NCI-H2227 (cell line): ENCODE results near the gene KDM2B.

ENCODE experiments used
- DNase-seq: peaks from one replicate; lab custom pipeline; 2025; ENCODE audit not compliant: unreplicated experiment; lab: John Stamatoyannopoulos, UW

Gene KDM2B

DNA sequence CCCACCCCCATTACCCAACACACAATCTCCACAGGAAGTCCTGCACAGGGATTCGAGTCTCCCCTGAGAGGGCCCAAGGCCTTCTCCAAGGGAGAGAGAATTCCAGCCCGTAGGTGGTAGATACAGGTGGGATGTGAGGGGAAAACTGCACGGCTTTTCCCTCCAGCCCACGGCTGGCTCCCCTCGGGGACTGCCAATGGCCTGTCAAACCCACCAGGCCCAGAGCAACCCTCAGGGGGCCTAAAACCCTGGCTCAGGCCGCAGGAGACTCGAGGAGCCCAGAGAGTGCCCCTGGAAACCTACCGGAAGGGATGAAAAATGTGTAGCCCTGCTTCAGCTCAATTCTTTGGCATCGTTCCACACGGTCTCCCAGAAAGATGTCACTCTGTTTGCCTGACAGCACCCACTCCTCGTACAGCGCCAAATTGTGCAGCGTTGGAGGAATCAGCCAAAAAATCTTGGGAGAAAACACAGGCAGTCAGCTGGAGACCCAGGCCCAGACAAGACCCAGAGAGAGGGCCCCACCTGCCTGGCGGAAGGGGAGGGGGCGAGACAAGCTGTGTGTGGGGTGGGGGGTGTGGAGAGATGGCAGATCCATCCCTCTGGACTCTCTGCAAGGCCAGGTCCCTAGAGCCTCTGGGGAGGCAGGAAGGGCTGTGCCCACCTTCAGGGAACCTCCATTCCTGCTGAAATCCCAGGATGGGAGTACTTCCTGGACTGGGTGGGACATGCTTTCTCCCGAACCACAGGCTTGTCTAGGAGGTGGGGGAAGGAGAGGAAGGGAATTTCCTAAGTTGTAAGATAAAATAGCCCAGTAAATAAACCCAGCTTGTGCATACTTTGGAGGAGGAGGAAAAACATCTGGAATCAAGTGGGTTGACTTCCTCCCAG lies 48.1 kb downstream of the KDM2B start:
- DNase-seq = no peak

DNA sequence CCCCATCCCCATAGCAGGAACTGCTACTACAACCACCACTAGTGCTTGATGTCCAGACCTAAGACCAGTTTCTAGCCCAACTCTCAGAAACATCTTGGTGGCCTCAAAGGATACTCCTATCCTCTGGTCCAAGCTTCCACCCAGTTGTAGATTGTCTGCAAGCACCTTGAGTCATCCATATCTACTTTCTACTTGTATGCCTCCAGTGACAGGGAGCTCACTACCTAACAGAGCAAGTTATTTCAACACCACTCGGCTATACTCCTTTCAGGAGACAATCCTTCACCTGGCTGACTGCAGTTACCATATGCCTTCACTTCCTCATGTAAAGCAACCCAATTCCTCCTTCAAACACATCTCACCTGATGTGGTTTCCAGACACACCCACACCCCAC lies 49.5 kb downstream of the KDM2B start:
- DNase-seq = no peak

GRCh38 chr12:121530600-121531355 lies 50.0 kb downstream of the KDM2B start:
- DNase-seq = peak; percentile 24

DNA sequence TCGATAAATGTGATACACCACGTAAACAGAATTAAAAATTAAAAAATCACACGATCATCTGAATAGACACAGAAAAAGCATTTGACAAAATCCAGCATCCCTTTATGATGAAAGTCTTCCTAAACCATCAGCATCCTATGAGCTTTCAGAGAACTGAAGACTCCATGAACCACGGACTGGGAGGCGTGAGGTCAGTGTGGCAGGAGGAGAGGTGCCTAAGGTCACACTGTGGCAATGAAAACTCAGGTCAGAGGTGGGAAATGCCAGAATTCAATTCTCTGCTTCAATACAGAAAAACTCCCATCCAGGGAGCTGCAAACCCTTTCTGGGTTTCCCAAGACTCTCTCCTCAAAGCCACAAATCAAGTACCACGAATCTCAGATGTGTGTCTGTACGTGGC lies 51.6 kb downstream of the KDM2B start:
- no peak for DNase-seq

GRCh38 chr12:121525411-121525810 lies 55.4 kb downstream of the KDM2B start:
- DNase-seq = no peak

- DNase-seq = peak; percentile 51
These were observed 56.5 kb downstream of the KDM2B start for GRCh38 chr12:121524196-121524916.

DNA sequence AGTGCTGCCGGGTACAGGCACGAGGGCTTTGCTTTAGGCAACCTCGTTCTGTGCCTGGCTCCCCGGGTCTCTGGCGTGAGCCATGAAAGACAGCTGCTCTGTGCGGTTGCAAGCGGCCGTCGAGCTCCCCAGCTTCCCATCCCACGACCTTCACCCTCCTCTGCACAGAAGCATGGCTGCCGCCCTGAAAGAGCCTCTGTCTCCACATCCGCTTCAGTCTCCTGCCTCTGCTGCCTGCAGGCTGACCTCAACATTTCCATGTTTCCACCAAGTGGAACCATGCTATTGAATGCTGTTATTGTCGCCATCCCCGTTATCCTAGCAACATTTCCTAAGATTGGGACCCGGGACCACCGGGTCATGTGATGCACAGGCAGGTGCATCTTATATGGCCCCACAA lies 57.1 kb downstream of the KDM2B start:
- no peak for DNase-seq

DNA sequence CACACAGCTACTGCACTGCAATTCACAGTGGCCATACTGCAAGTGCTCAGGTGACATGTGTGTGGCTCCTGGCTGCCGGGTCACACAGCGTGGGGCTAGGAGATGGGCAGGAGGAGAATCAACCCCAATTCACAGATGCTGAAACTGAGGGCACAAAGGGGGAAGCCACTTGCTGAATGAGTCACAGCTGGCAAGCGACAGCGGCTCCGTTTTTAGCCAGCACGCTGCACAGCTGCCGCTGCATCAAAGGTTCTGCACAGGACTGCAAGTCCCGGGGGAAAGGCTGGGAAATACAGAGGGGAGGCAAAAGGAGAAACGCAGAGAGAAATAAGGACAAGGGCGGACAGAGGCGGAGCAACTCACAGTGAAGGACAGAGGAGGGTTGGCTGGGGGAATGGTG lies 57.9 kb downstream of the KDM2B start:
- no peak for DNase-seq

DNA sequence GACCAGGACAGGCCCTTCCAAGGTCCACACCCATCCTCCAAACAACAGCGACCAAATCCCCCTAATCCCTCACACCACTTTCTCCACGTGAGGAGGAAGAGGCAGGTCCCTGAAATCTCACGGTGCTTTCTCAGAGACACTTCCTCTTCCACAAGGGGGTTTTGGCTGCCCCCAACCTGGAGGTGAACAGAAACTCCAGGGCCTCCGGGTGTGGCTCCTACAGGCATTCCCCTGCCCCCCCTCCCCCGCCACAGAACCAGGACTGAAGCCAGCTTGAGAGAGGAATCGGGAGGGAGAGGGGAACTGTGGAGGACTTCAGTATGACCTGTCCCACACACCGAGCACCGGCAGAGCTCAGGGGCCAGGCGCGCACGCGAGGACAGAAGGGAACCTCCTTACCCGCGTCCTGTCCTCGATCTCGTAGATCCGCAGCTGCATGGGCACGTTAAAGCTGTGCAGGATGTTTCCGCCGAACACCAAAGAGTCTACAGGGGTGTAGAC lies 60.2 kb downstream of the KDM2B start:
- no peak for DNase-seq

- no peak for DNase-seq
These were observed 60.7 kb downstream of the KDM2B start for GRCh38 chr12:121520119-121520518.

- no peak for DNase-seq
These were observed 61.6 kb downstream of the KDM2B start for GRCh38 chr12:121519227-121519626.

GRCh38 chr12:121518656-121519055 lies 62.2 kb downstream of the KDM2B start:
- DNase-seq = no peak

DNA sequence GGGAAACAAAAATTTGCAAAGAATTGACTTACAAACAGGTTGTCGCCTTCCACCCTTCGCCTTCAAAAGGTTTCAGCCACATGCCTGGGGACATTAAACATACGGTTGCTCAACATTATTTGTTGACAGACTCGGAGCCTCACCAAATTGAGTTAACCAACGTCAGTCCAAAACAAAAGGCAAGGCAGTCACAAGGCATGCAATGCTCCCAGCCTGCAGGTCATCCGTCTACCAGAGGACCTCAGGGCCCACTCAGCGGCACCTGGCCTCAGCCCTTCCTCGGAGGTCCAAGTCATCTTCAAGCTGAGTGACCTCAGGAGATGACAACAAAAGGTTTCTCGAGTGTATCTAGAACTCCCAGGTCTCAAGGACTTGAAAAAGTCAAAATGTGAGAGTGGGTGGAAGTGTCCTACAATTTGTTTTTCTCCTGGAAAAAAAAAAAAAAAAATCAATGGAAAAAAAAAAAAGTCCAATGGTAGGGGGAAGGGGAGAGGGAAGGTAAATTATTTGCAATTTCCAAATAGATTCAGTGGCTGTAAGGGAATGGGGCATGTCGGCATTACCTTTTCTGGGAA lies 64.3 kb downstream of the KDM2B start:
- no peak for DNase-seq

- no peak for DNase-seq
These were observed 65.2 kb downstream of the KDM2B start for GRCh38 chr12:121515615-121516014.

DNA sequence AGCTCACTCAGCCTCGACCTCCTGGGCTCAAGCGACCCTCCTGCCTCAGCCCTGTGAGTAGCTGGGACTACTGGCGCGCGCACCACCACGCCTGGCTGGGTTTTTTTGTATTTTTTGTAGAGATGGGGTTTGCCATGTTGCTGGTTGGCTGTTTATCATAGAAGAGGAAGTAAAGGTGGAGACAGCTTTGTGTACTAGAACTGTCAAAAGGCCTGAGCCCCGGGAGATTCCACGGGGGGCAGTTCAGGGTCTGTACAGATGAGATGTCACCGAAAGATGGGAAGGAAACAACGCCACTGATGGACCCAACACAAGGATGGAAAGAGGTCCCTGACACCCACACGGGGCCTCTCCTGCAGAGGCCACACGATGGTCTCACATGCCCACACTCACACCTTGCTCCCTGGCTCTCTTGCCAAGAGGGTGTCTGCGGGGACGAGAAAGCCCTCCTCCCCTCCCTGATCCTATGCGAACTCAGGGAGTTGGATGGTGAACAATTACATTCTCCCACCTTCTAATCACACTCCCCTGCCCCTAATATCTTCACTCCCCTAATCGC lies 66.6 kb downstream of the KDM2B start:
- no peak for DNase-seq

DNA sequence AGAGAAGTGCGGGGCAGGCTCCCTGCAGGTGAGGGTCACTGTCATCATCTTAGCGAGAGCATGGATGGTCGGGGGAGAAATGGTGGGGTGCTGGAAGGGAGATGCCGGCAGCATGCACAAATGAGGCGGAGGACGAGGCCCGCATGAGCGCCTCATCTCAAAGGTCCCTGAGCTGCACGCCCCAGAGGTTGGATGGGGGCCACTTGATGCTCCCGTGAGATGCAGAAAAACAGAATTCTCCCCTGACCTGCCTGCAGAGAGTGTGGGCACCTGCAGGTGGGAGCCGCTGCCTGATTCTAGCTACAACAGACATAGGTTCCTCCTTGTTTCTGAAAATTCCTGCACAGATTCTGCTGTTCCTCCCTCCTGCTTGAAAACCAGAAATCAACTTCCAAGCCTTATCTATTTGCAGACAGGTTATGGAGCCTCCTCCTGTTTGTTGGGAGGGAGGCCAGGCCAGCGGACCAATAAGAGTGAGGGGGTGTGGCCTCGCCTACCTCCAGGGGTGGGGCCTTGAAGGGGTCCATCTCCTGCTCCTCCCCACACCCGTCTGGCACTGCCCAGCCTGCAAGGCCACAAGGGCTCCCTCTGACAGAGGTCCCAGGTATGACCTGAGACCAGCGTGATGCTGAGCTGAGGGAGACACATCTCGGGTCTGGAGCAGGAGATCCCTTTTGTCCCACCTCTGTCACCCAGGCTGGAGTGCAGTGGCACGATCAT lies 67.2 kb downstream of the KDM2B start:
- DNase-seq = peak; percentile 47

GRCh38 chr12:121512561-121512960 lies 68.3 kb downstream of the KDM2B start:
- DNase-seq = peak; percentile 46

DNA sequence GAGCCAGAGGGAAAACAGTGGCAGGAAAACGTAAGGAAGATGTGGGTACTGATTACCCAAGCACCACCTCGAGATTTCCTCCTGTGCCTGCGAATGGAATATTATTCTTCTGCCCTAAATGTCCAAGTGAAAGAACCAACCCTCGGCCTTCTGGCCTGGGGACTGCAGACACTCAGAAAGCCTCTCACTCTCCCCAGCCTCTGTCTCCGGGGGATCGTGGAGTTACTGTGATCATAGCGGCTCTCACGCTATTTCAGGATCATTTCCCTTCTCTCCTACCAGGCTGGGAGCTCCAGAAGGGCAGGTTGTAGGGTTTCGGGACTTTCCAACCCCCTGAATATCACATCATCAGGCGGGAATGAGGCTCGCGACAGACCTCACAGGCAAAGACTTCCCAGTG lies 68.9 kb downstream of the KDM2B start:
- DNase-seq = no peak

DNA sequence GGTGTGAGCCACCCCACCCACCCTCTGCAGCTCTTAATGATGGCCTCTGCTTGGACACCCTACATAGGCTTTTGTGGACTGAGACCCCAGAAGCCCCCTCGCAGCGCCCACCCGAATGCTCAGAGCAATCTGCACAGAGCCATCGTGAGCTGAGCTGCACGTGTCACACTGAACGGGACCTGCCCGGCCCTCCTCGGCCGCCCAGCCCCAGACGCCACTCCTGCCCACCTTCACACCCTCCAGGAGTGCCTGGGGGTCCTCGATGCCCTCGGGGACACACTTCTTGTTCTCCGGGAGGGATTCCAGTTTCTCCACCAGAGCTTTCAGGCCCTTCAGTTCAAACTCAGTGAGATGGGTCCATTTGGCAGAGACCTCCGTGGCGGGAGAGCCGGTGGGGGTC lies 71.5 kb downstream of the KDM2B start:
- no peak for DNase-seq

- no peak for DNase-seq
These were observed 72.3 kb downstream of the KDM2B start for GRCh38 chr12:121508533-121508932.
